ENCODE measurements around the gene RET.

Gene RET

GRCh38 chr10:43123361-43124093 is 46.7 kb downstream of the RET start:
- no peaks in the 10 kb centered on the region for H3K36me3 ChIP-seq (replicated peaks)
- DNase-seq (ENCODE audit: low spot score in 2 of 2): peak in 1 of 2 experiments; percentile 2
- H3K4me1 ChIP-seq: no peaks in the 10 kb centered on the region
- no peaks in the 10 kb centered on the region for H3K27me3 ChIP-seq (ENCODE audit: low read depth)
- in situ Hi-C loops (cut with MboI; ENCODE audit: low sequenced_read_pairs): no loop called here
- no peak overlapping the region for H3K4me3 ChIP-seq
- H3K9me3 ChIP-seq: no peaks in the 10 kb centered on the region

- in situ Hi-C loops (cut with MboI; ENCODE audit: low sequenced_read_pairs): no loop called here
- Histone ChIP-seq H3K4me3 (no peak overlapping the region), H3K4me1 (no peaks in the 10 kb centered on the region), H3K9me3 (no peaks in the 10 kb centered on the region), H3K36me3 (replicated peaks) (no peaks in the 10 kb centered on the region), H3K27me3 (ENCODE audit: low read depth) (no peaks in the 10 kb centered on the region)
- peak in 1 of 2 experiments; percentile 5 for DNase-seq (ENCODE audit: low spot score in 2 of 2)
Observed at GRCh38 chr10:43124094-43124521, 47.2 kb downstream of the RET start.

GRCh38 chr10:43124574-43125273 is 47.9 kb downstream of the RET start:
- in situ Hi-C loops (cut with MboI; ENCODE audit: low sequenced_read_pairs): no loop called here
- H3K4me1 ChIP-seq: no peaks in the 10 kb centered on the region
- H3K4me3 ChIP-seq: no peak overlapping the region
- H3K9me3 ChIP-seq: no peaks in the 10 kb centered on the region
- no peaks in the 10 kb centered on the region for H3K27me3 ChIP-seq (ENCODE audit: low read depth)
- H3K36me3 ChIP-seq (replicated peaks): no peaks in the 10 kb centered on the region
- no peak for DNase-seq (ENCODE audit: low spot score in 2 of 2)

GRCh38 chr10:43125274-43125845 is 48.5 kb downstream of the RET start:
- DNase-seq (ENCODE audit: low spot score in 2 of 2): no peak
- in situ Hi-C loops (cut with MboI; ENCODE audit: low sequenced_read_pairs): no loop called here

GRCh38 chr10:43125881-43126731 is 49.2 kb downstream of the RET start:
- DNase-seq (ENCODE audit: low spot score in 2 of 2): no peak
- H3K27me3 ChIP-seq (ENCODE audit: low read depth): no peaks in the 10 kb centered on the region
- no peaks in the 10 kb centered on the region for H3K36me3 ChIP-seq (replicated peaks)
- H3K4me3 ChIP-seq: no peak overlapping the region
- no peaks in the 10 kb centered on the region for H3K9me3 ChIP-seq
- no peaks in the 10 kb centered on the region for H3K4me1 ChIP-seq
- in situ Hi-C loops (cut with MboI; ENCODE audit: low sequenced_read_pairs): no loop called here

More at GRCh38 chr10:43125274-43125845, 48.5 kb downstream of the RET start:
- no peaks in the 10 kb centered on the region for H3K9me3 ChIP-seq
- no peaks in the 10 kb centered on the region for H3K36me3 ChIP-seq (replicated peaks)
- H3K4me1 ChIP-seq: no peaks in the 10 kb centered on the region
- no peaks in the 10 kb centered on the region for H3K27me3 ChIP-seq (ENCODE audit: low read depth)
- H3K4me3 ChIP-seq: no peak overlapping the region

- H3K4me3 ChIP-seq: no peak overlapping the region
- no peaks in the 10 kb centered on the region for H3K27me3 ChIP-seq (ENCODE audit: low read depth)
- no peak for DNase-seq (ENCODE audit: low spot score in 2 of 2)
- no peaks in the 10 kb centered on the region for H3K4me1 ChIP-seq
- in situ Hi-C loops (cut with MboI; ENCODE audit: low sequenced_read_pairs): no loop called here
- H3K9me3 ChIP-seq: no peaks in the 10 kb centered on the region
- no peaks in the 10 kb centered on the region for H3K36me3 ChIP-seq (replicated peaks)
Observed at GRCh38 chr10:43126759-43127424, 50.0 kb downstream of the RET start.

GRCh38 chr10:43127442-43127841 is 50.6 kb downstream of the RET start:
- H3K4me1 ChIP-seq: no peaks in the 10 kb centered on the region
- H3K9me3 ChIP-seq: no peaks in the 10 kb centered on the region
- H3K27me3 ChIP-seq (ENCODE audit: low read depth): no peaks in the 10 kb centered on the region
- in situ Hi-C loops (cut with MboI; ENCODE audit: low sequenced_read_pairs): no loop called here
- no peak for DNase-seq (ENCODE audit: low spot score in 2 of 2)
- H3K36me3 ChIP-seq (replicated peaks): no peaks in the 10 kb centered on the region
- H3K4me3 ChIP-seq: no peak overlapping the region

- no peak for DNase-seq (ENCODE audit: low spot score in 2 of 2)
- in situ Hi-C loops (cut with MboI; ENCODE audit: low sequenced_read_pairs): no loop called here
- Histone ChIP-seq H3K36me3 (replicated peaks) (no peaks in the 10 kb centered on the region), H3K27me3 (ENCODE audit: low read depth) (no peaks in the 10 kb centered on the region), H3K9me3 (no peaks in the 10 kb centered on the region), H3K4me3 (no peak overlapping the region), H3K4me1 (no peaks in the 10 kb centered on the region)
Observed at GRCh38 chr10:43128331-43128730, 51.5 kb downstream of the RET start.

- H3K4me3 ChIP-seq: no peak overlapping the region
- H3K36me3 ChIP-seq (replicated peaks): no peaks in the 10 kb centered on the region
- H3K4me1 ChIP-seq: no peaks in the 10 kb centered on the region
- in situ Hi-C loops (cut with MboI; ENCODE audit: low sequenced_read_pairs): no loop called here
- no peaks in the 10 kb centered on the region for H3K9me3 ChIP-seq
- DNase-seq (ENCODE audit: low spot score in 2 of 2): no peak
- no peaks in the 10 kb centered on the region for H3K27me3 ChIP-seq (ENCODE audit: low read depth)
Observed at GRCh38 chr10:43128958-43129706, 52.3 kb downstream of the RET start.

GRCh38 chr10:43130770-43131171 is 53.9 kb downstream of the RET start:
- Histone ChIP-seq H3K27me3 (ENCODE audit: low read depth) (no peaks in the 10 kb centered on the region), H3K4me3 (no peak overlapping the region), H3K9me3 (no peaks in the 10 kb centered on the region), H3K36me3 (replicated peaks) (no peaks in the 10 kb centered on the region), H3K4me1 (no peaks in the 10 kb centered on the region)
- no peak for DNase-seq (ENCODE audit: low spot score in 2 of 2)
- in situ Hi-C loops (cut with MboI; ENCODE audit: low sequenced_read_pairs): no loop called here

- Histone ChIP-seq H3K27me3 (ENCODE audit: low read depth) (no peaks in the 10 kb centered on the region), H3K4me1 (no peaks in the 10 kb centered on the region), H3K9me3 (no peaks in the 10 kb centered on the region), H3K36me3 (replicated peaks) (no peaks in the 10 kb centered on the region), H3K4me3 (no peak overlapping the region)
- in situ Hi-C loops (cut with MboI; ENCODE audit: low sequenced_read_pairs): no loop called here
- DNase-seq (ENCODE audit: low spot score in 2 of 2): no peak
Observed at GRCh38 chr10:43131256-43131655, 54.4 kb downstream of the RET start.

GRCh38 chr10:43131906-43132305 is 55.0 kb downstream of the RET start:
- H3K4me1 ChIP-seq: no peaks in the 10 kb centered on the region
- in situ Hi-C loops (cut with MboI; ENCODE audit: low sequenced_read_pairs): no loop called here
- H3K27me3 ChIP-seq (ENCODE audit: low read depth): no peaks in the 10 kb centered on the region
- no peaks in the 10 kb centered on the region for H3K9me3 ChIP-seq
- H3K36me3 ChIP-seq (replicated peaks): no peaks in the 10 kb centered on the region
- no peak overlapping the region for H3K4me3 ChIP-seq
- DNase-seq (ENCODE audit: low spot score in 2 of 2): no peak

Data from HAP-1 (cell line).